Prostate gland (tissue), 2 donors: Measurements from ENCODE around the gene ZXDC. TPM values are rescaled to one million over a fixed set of nuclear protein-coding genes. Genes with fewer than 3 reads are reported as not detected.

Experiments used
- DNase-seq: peaks from one replicate; pipeline ENCODE4 v3.0.0-alpha.2; 2019; ENCODE audit warnings: low spot score
- H3K27ac ChIP-seq, 2 donors: fragments of 200-600 bp; sonication (generic); 2 replicates each; pipeline ENCODE4 v1.5.1; 2017 to 2019
- H3K27me3 ChIP-seq: fragments of 200-600 bp; sonication (generic); replicated peaks from 2 replicates; pipeline ENCODE4 v1.5.1; 2019; ENCODE audit not compliant: insufficient read depth
- H3K36me3 ChIP-seq, 2 donors: fragments of 200-600 bp; sonication (generic); 1 replicate in 1 of 2; 2 replicates in 1 of 2; pipeline versions ENCODE4 v1.5.1 to v1.8.1; 2017 to 2019
- H3K4me1 ChIP-seq: fragments of 200-600 bp; sonication (generic); replicated peaks from 2 replicates; pipeline ENCODE4 v1.5.1; 2019
- H3K4me3 ChIP-seq, 2 donors: fragments of 200-600 bp; sonication (generic); 2 replicates each; pipeline ENCODE4 v1.5.1; 2017 to 2019
- H3K9me3 ChIP-seq: fragments of 200-600 bp; sonication (generic); 2 replicates; pipeline ENCODE4 v1.5.1; 2017
- CTCF ChIP-seq, 4 experiments: fragments of 200-600 bp in 2 of 4; fragments of 450-650 bp in 2 of 4; sonication (generic) in 2 of 4; IDR thresholded peaks; 1 replicate in 3 of 4; 2 replicates in 1 of 4; pipeline ENCODE4 v1.5.1; 2016 to 2019; ENCODE audit warnings: antibody characterized with exemption in 4 of 4, mild to moderate bottlenecking in 2 of 4, moderate library complexity in 2 of 4
- POLR2A ChIP-seq: fragments of 450-650 bp; IDR thresholded peaks from one replicate; pipeline ENCODE4 v1.6.1; 2016; ENCODE audit warnings: antibody characterized with exemption, mild to moderate bottlenecking
- POLR2AphosphoS5 ChIP-seq: sonication (generic); formaldehyde crosslinking; IDR thresholded peaks from one replicate; pipeline ENCODE4 v1.6.1; 2017; ENCODE audit warnings: antibody characterized with exemption
- WGBS: methylation state at CpG from one replicate; pipeline ENCODE4 v1.1.5; 2018; 5-methylcytosine and 5-hydroxymethylcytosine counted together
- intact Hi-C: fragments of 100-400 bp; cut with DNase I; formaldehyde crosslinking; loops from one replicate; pipeline ENCODE4 v1.14.2; 2022
- total RNA-seq, 2 donors: library from RNA; depleted of rRNA; stranded (reverse); fragments of >200 nt; gene quantifications; one replicate each; pipeline ENCODE4 v1.1.0, GENCODE V29; 2016

The ZXDC gene
- total RNA-seq, 2 donors from 2014 or later, result 47.7 to 87.0 TPM

GRCh38 chr3:126448136-126448892, 27.4 kb downstream of the ZXDC start:
- 92% methylated on average over 17 of the region's 17 CpGs for WGBS
- Histone ChIP-seq H3K4me3 (no peak overlapping the region), H3K27ac (no peak overlapping the region), H3K9me3 (no peaks in the 10 kb centered on the region), H3K27me3 (no peaks in the 10 kb centered on the region), H3K36me3 (no peaks in the 10 kb centered on the region), H3K4me1 (no peaks in the 10 kb centered on the region)
- no peak for DNase-seq
- intact Hi-C loops, result no loop called here
- TF ChIP-seq POLR2AphosphoS5 (no peak), POLR2A (no peak), CTCF (IDR thresholded peaks at IDR 0.05) (no peak)

GRCh38 chr3:126447456-126448106, 28.1 kb downstream of the ZXDC start:
- Histone ChIP-seq H3K4me3 (no peak overlapping the region), H3K9me3 (no peaks in the 10 kb centered on the region), H3K27ac (no peak overlapping the region), H3K27me3 (no peaks in the 10 kb centered on the region), H3K36me3 (no peaks in the 10 kb centered on the region), H3K4me1 (no peaks in the 10 kb centered on the region)
- no peak for DNase-seq
- WGBS, result 61% methylated on average over 12 of the region's 12 CpGs
- intact Hi-C loops, result no loop called here
- TF ChIP-seq POLR2AphosphoS5, result no peak
- TF ChIP-seq CTCF (IDR thresholded peaks at IDR 0.05), result no peak
- no peak for TF ChIP-seq POLR2A

- H3K27ac ChIP-seq, result no peak overlapping the region
- no peaks in the 10 kb centered on the region for H3K36me3 ChIP-seq
- DNase-seq, result no peak
- 48% methylated on average over 2 of the region's 2 CpGs for WGBS
- no peaks in the 10 kb centered on the region for H3K27me3 ChIP-seq
- H3K4me3 ChIP-seq, result no peak overlapping the region
- intact Hi-C loops, result no loop called here
- no peaks in the 10 kb centered on the region for H3K9me3 ChIP-seq
- H3K4me1 ChIP-seq, result no peaks in the 10 kb centered on the region
- TF ChIP-seq POLR2AphosphoS5 (no peak), POLR2A (no peak), CTCF (IDR thresholded peaks at IDR 0.05) (no peak)
Observed at GRCh38 chr3:126446791-126447190, 28.9 kb downstream of the ZXDC start.

GRCh38 chr3:126446301-126446700, 29.4 kb downstream of the ZXDC start:
- no peaks in the 10 kb centered on the region for H3K4me1 ChIP-seq
- H3K27me3 ChIP-seq, result no peaks in the 10 kb centered on the region
- H3K27ac ChIP-seq, result no peak overlapping the region
- H3K4me3 ChIP-seq, result no peak overlapping the region
- H3K9me3 ChIP-seq, result no peaks in the 10 kb centered on the region
- TF ChIP-seq POLR2A, result no peak
- no peak for TF ChIP-seq POLR2AphosphoS5
- no peak for TF ChIP-seq CTCF (IDR thresholded peaks at IDR 0.05)
- intact Hi-C loops, result no loop called here
- no peaks in the 10 kb centered on the region for H3K36me3 ChIP-seq
- 90% methylated on average over 8 of the region's 8 CpGs for WGBS
- DNase-seq, result no peak

- Histone ChIP-seq H3K4me3 (no peak overlapping the region), H3K36me3 (no peaks in the 10 kb centered on the region), H3K27me3 (no peaks in the 10 kb centered on the region), H3K9me3 (no peaks in the 10 kb centered on the region), H3K27ac (no peak overlapping the region), H3K4me1 (no peaks in the 10 kb centered on the region)
- no peak for TF ChIP-seq CTCF (IDR thresholded peaks at IDR 0.05)
- no peak for TF ChIP-seq POLR2AphosphoS5
- no peak for TF ChIP-seq POLR2A
- WGBS, result 49% methylated on average over 5 of the region's 5 CpGs
- intact Hi-C loops, result no loop called here
- no peak for DNase-seq
Observed at GRCh38 chr3:126445506-126445905, 30.2 kb downstream of the ZXDC start.
